HG02610 (cell line): ENCODE measurements around the gene SMARCE1.

ENCODE experiments used
- ATAC-seq: cut with Tn5 transposase; IDR thresholded peaks from one replicate; pipeline ENCODE4 v1.9.1; 2021; ENCODE audit warnings: mild to moderate bottlenecking, moderate library complexity; ENCODE audit not compliant: unreplicated experiment

The SMARCE1 gene

GRCh38 chr17:40647624-40648383 lies at the start of gene SMARCE1:
Gene SMARCE1 (minus strand): TSS chr17:40647818. CDS start chr17:40645802, 2,016 bp downstream.
- ATAC-seq = peak; percentile 56

GRCh38 chr17:40697297-40697696 lies 49.7 kb upstream of the SMARCE1 start:
- no peak for ATAC-seq

DNA sequence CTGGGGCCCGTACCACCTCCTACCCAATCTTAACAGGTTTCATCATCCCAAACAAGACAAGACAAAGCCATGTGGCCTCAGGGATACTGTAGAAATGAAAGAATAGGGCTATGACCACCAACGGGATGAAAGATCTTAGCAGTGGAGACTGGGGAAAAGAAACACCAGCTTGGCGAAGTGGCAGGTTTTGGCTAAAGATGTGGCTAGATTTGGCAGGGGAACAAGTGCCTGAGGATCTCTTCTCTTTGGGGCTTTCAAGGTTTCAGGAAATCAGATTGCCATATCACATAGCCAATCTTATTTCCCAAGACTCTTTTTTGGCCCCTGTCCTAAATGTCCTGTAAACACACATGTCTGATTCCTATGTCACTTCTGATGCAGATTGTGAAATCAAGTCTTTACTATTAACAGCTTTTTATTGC lies 49.0 kb upstream of the SMARCE1 start:
- no peak for ATAC-seq

DNA sequence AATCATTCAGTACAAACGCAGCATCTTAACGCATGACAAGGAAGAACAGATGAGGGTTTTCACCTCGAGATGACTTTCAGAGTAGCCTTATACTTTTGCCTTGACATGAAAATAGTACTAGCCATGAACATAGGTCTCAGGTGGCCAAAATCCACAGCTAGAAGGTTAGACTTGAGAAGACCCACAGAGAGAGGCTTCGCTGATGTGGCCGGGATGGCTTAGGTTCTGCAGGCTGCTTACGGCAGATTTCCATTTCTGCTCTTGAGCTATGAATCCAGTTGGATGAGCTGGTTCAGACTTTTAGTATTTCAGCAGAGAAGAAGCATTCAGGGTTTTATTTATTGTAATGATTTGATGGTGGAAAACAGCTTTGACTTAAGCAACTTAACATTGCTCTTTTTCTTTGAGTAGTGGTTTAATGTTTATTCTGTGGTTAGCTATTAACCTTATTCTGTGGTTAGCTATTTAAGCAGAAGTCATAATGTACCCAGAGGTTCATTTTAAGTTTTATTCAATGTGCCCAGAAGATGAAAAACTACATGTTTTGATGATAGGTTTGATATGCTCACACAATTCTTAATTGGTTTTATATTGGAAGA lies 48.4 kb upstream of the SMARCE1 start:
- ATAC-seq = no peak

- no peak for ATAC-seq
Observed at GRCh38 chr17:40694584-40694983, 47.0 kb upstream of the SMARCE1 start.

GRCh38 chr17:40687106-40687505 lies 39.5 kb upstream of the SMARCE1 start:
- ATAC-seq = no peak

GRCh38 chr17:40686192-40686591 lies 38.6 kb upstream of the SMARCE1 start:
- ATAC-seq = no peak

DNA sequence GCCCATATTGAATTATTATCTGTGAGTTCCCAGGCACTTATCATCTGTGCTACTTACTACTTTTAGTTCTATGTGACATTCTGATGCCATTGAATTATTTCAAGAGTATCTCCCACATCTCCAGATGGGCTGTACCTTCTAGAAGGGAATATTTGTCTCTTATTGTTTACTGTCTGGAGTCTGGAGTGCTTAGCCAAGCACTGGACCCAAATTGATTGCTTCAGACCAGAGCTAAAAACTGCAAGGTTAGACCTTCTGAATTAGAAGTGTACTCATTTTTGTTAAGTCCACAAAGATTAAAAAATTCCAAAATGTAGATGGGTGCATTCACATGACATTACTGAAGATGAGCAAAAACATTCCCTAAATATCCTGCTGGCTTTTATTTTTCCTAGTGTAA lies 33.4 kb upstream of the SMARCE1 start:
- no peak for ATAC-seq

DNA sequence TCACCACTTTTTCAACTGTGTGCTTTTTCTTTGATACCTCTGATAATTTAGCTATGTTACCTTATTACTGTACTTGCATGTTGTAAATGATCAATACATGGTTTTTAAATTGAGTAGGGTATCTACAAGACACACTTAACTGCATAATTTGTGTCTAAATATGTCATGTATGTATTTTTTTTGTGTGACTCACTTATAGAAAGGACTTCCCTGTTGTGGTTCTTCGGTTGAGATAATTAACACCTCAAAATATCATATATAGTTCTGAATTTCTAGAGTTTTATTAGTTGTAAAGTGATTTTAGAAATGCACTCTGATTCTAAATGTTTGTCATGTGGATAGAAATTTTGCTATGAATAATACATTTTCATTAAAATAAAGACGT lies 31.9 kb upstream of the SMARCE1 start:
- no peak for ATAC-seq

DNA sequence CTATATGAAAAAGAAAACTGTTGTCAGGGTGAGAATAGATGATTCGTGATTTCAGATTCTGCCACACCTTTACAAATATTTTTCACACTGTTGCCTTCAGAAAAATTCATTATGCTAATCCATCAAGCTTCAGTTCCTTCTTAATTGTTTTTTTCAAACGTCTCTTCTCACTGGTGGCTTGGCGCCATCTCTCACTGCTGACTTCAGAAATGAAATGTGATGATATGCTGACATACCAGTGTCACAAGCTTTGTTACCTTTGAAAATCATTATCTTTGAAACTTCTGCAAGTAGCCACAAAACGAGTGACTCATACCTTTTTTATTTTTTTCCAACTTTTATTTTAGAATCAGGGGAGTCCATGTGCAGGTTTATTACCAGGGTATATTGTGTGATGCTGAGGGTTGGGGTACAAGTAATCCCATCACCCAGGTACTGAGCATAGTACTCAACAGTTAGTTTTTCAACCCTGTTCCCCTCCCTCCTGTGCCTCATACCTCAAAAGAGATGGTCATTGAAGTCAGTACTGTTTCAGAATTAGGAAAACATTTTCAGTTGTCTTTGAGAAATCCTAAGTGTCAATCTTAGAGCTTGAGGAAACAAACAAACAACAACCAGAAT lies 31.4 kb upstream of the SMARCE1 start:
- no peak for ATAC-seq

DNA sequence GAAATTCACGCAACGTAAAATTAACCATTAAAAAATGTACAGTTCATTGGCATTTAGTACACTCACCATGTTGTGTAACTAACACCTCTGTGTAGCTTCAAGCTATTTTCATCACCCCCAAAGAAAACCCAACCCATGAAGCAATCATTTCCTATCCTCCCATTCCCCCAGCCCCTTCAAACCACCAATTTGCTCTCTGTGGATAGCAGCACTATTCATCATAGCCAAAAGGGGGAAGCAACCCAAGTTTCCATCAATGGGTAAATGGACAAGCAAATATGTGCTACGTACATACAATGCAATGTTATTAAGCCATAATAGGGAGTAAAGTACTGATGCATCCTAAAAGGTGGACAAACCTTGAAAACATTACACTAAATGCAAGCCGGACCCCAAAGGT lies 28.3 kb upstream of the SMARCE1 start:
- no peak for ATAC-seq

DNA sequence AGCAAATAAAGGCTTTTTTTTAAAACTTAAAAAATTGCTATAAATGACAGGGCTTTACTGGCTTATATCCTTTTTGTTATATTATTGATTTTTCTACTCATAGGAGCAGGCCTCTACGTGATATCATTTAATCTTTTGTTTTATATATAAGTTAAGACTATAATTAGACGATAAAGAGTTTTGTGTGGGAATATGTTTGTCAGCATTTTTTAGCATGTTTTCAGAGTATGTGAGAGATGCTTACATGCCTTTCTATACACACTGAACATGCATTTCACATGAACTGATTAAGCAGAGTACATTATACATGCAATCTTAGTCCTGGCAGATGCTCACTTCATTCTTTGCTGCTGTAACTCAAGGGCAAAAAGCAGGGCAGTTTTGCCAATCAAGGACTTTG lies 25.0 kb upstream of the SMARCE1 start:
- no peak for ATAC-seq

GRCh38 chr17:40671282-40671681 lies 23.7 kb upstream of the SMARCE1 start:
- ATAC-seq = no peak

DNA sequence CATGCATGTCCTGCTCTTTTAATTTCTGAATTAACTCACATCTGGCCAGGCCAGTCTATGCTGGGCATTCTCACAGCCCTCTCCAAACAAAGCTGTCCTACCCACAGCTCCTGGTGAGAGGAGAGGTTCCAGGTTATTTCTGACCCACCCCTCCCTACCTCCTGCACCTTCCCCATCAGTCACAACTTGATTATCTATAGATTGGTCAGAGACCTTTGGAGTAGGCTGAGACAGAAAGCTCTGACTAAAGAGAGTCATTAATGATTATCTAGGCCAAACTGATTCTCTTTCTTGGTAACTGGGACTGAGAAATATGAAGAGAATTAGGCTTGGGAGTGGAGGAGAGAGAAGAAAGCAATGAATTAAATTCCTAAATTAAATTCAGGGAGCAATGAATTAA lies 18.7 kb upstream of the SMARCE1 start:
- ATAC-seq = no peak

- no peak for ATAC-seq
Observed at GRCh38 chr17:40664582-40665333, 17.1 kb upstream of the SMARCE1 start, which contains the start of gene KRT222. Gene KRT222 (minus strand): TSS chr17:40665177. CDS start chr17:40665099, 78 bp downstream.

GRCh38 chr17:40663252-40663651 lies 15.6 kb upstream of the SMARCE1 start:
- no peak for ATAC-seq

DNA sequence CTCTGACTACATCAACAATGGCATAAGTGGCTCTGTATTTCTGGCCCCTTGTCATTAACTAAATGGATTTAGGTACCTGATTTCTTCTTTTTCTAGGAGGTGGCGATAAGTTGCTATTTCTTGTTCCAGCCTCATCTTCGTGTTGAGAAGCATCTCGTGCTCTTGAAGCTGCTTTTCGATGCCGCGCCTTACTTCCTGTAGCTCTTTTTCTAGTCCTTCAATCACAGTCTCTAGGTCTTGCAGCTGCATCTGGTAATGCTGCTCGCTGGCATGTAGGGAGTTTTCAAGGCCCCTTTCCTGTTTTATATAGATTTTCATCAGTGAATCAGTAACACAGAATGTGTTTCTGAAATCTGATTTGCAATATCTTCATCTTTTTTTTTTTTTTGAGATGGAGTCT lies 12.3 kb upstream of the SMARCE1 start:
- ATAC-seq = no peak

- ATAC-seq = no peak
Observed at GRCh38 chr17:40658396-40658795, 10.8 kb upstream of the SMARCE1 start.

DNA sequence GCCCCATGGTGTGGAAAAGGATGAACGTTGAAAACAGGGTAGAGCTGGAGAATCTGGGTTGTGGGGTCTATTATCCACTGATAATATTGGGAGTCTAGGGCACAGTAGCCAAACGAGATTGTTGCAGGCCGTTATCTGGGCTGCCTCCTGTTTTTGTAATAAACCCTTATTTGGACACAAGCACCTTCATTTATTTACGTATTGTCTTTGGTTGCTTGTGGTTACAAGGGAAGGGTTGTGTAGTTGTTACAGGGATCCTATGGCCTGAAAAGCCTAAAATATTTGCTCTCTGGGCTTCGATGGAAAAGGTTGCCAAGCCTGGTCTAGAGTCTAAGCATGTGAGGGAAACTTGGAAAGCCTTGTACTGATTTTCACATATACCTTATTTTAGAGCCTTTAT lies 4.3 kb upstream of the SMARCE1 start:
- no peak for ATAC-seq

- peak; percentile 22 for ATAC-seq
Observed at GRCh38 chr17:40648384-40648968, 858 bp upstream of the SMARCE1 start.
